AG09309 (cell line): ENCODE results near the gene ST6GALNAC6.

Experiments used
- DNase-seq: peaks from one replicate; pipeline ENCODE4 v3.0.0-alpha.2; 2010; ENCODE audit warnings: low read depth
- H3K4me3 ChIP-seq: 2 replicates; pipeline ENCODE4 v1.5.1; 2011; ENCODE audit warnings: mild to moderate bottlenecking, low read depth, low read length, moderate library complexity; ENCODE audit not compliant: control insufficient read depth
- CTCF ChIP-seq: IDR thresholded peaks from 2 replicates; pipeline ENCODE4 v1.5.1; 2011; ENCODE audit warnings: mild to moderate bottlenecking, low read depth, low read length, inconsistent platforms; ENCODE audit not compliant: insufficient read depth, control insufficient read depth; ENCODE audit errors: missing control alignments

The ST6GALNAC6 gene

GRCh38 chr9:127854960-127855359 lies 44.4 kb downstream of the ST6GALNAC6 start:
- TF ChIP-seq CTCF = no peak
- no peak for DNase-seq
- H3K4me3 ChIP-seq = peak overlapping the region; percentile 84

- peak within 1 kb of the TSS; percentile 84 for H3K4me3 ChIP-seq
- no peak for DNase-seq
- TF ChIP-seq CTCF = peak; percentile 18
Observed at GRCh38 chr9:127854184-127854806, 45.1 kb downstream of the ST6GALNAC6 start, which contains the start of gene ENG. ENG (minus strand) TSS chr9:127854658; CDS start chr9:127854355, 303 bp downstream.

- peak overlapping the region; percentile 84 for H3K4me3 ChIP-seq
- no peak for DNase-seq
Observed at GRCh38 chr9:127853312-127854183, 45.9 kb downstream of the ST6GALNAC6 start.

GRCh38 chr9:127852829-127853228 lies 46.6 kb downstream of the ST6GALNAC6 start:
- no peak for TF ChIP-seq CTCF
- DNase-seq = no peak
- peak overlapping the region; percentile 84 for H3K4me3 ChIP-seq

More at GRCh38 chr9:127853312-127854183, 45.9 kb downstream of the ST6GALNAC6 start:
- no peak for TF ChIP-seq CTCF

GRCh38 chr9:127850286-127850830 lies 49.0 kb downstream of the ST6GALNAC6 start:
- no peak for TF ChIP-seq CTCF
- H3K4me3 ChIP-seq = no peak overlapping the region

GRCh38 chr9:127848756-127849504 lies 50.5 kb downstream of the ST6GALNAC6 start:
- no peak for TF ChIP-seq CTCF
- H3K4me3 ChIP-seq = no peak overlapping the region
- no peak for DNase-seq

More at GRCh38 chr9:127850286-127850830, 49.0 kb downstream of the ST6GALNAC6 start:
- no peak for DNase-seq
